GM19452 (cell line): ENCODE data around the gene ZNF648.
"Not testable (repeated sequence)": the region's sequence is repeated elsewhere in the genome, so short reads cannot be mapped to it uniquely, and the experiment has no call there.

ENCODE experiments used
- ATAC-seq: cut with Tn5 transposase; IDR thresholded peaks from one replicate; pipeline ENCODE4 v1.9.1; 2021; ENCODE audit not compliant: unreplicated experiment

ZNF648 gene

GRCh38 chr1:182032251-182032650 is 29.3 kb downstream of the ZNF648 start:
- ATAC-seq: no peak

DNA sequence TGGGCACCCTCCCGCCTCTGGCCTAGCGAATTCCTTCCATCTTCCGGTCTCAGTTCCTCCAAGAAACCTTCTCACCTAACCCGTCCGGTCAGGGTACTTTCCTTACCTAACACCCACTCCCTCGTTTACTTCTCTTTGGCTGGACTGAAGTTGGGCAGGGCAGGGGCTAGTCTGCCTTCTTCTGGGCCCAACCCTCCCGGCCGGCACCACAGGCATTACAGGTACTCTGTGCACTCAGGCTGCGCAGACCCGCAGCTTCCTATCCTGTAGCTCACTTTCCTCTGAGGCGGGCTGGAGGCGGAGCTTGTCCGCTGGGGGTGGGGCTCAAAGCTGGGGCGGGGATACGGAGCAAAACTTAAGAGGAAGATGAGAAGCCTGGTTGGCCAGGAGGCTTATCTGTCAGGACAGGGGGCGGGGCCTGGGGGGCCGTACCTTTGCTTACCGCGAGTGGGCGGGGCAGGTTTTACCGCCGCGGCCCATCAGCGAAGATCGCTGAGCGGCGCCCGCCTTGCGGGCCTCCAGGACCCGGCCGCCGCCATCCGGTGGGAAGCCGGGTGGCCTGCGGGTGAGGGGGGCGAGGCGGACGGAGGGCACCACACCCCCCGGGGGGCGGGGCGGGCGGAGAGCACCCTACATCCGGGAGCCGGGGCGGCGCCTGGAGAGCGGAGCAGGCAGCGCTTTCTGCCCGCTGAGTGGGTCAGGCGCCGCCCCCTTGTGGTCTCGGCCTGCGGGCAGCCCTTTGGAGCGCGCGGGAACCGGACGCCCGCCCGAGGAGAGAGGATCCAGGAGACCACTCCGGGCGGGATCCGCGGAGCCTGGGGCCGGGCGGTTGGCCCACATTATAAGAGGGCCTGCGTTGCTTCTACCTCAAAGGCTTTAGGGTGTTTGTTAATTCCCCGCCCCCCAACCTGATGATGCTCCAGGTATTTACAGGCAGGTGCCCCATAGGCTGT is 31.9 kb downstream of the ZNF648 start:
- peak; percentile 91 for ATAC-seq

- no peak for ATAC-seq
Measured at GRCh38 chr1:182029002-182029378, 32.5 kb downstream of the ZNF648 start.

- ATAC-seq: no peak
Measured at GRCh38 chr1:182015360-182015759, 46.2 kb downstream of the ZNF648 start.

DNA sequence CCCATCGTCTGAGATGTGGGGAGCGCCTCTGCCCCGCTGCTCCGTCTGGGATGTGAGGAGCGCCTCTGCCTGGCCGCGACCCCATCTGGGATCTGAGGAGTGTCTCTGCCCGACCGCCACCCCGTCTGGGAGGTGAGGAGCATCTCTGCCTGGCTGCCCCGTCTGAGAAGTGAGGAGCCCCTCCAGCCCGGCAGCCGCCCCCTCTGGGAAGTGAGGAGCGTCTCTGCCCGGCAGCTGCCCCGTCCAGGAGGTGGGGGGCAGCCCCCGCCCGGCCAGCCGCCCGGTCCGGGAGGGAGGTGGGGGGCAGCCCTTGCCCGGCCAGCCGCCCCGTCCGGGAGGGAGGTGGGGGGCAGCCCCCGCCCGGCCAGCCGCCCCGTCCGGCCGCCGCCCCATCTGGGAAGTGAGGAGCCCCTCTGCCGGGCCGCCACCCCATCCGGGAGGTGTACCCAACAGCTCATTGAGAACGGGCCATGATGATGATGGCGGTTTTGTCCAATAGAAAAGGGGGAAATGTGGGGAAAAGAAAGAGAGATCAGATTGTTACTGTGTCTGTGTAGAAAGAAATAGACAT is 50.6 kb downstream of the ZNF648 start:
- ATAC-seq: not testable (repeated sequence)

DNA sequence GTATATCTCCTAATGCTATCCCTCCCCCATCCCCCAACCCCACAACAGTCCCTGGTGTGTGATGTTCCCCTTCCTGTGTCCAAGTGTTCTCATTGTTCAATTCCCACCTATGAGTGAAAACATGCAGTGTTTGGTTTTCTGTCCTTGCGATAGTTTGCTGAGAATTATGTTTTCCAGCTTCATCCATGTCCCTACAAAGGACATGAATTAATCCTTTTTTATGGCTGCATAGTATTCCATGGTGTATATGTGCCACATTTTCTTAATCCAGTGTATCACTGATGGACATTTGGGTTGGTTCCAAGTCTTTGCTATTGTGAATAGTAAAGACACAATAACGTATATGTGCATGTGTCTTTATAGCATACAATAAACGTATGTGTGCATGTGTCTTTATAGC is 56.1 kb downstream of the ZNF648 start:
- ATAC-seq: not testable (repeated sequence)

DNA sequence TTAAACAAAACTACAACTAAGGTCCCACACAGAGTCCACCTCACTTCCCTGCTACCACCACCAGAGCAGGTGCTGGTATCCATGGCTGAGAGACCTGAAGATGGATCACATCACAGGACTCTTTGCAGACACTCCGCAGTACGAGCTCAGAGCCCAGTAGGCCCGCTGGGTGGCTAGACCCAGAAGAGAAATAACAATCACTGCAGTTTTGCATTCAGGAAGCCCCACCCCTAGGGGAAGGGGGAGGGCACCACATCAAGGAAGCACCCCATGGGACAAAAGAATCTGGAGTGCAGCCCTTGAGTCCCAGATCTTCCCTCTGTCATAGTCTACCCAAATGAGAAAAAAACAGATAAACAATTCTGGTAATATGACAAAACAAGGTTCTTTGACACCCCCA is 56.9 kb downstream of the ZNF648 start:
- ATAC-seq: no peak
